ENCODE results near the gene OST4.

The OST4 gene

GRCh38 chr2:27027211-27027651 is 44.2 kb downstream of the OST4 start:
- H3K4me3 ChIP-seq (ENCODE audit: low read depth, low read length): no peak overlapping the region
- no peak for TF ChIP-seq CTCF (IDR thresholded peaks at IDR 0.05; ENCODE audit: borderline replicate concordance, insufficient read depth, low read depth, low read length)

- H3K4me3 ChIP-seq (ENCODE audit: low read depth, low read length): no peak overlapping the region
- no peak for TF ChIP-seq CTCF (IDR thresholded peaks at IDR 0.05; ENCODE audit: borderline replicate concordance, insufficient read depth, low read depth, low read length)
These were observed 45.3 kb downstream of the OST4 start for GRCh38 chr2:27025861-27026851.

- no peak for TF ChIP-seq CTCF (IDR thresholded peaks at IDR 0.05; ENCODE audit: borderline replicate concordance, insufficient read depth, low read depth, low read length)
- no peak overlapping the region for H3K4me3 ChIP-seq (ENCODE audit: low read depth, low read length)
These were observed 46.1 kb downstream of the OST4 start for GRCh38 chr2:27025281-27025800.

GRCh38 chr2:27024812-27025211 is 46.6 kb downstream of the OST4 start:
- no peak for TF ChIP-seq CTCF (IDR thresholded peaks at IDR 0.05; ENCODE audit: borderline replicate concordance, insufficient read depth, low read depth, low read length)
- no peak overlapping the region for H3K4me3 ChIP-seq (ENCODE audit: low read depth, low read length)

- H3K4me3 ChIP-seq (ENCODE audit: low read depth, low read length): no peak overlapping the region
- TF ChIP-seq CTCF (IDR thresholded peaks at IDR 0.05; ENCODE audit: borderline replicate concordance, insufficient read depth, low read depth, low read length): no peak
These were observed 47.3 kb downstream of the OST4 start for GRCh38 chr2:27024188-27024587.

GRCh38 chr2:27023740-27024139 is 47.7 kb downstream of the OST4 start:
- no peak for TF ChIP-seq CTCF (IDR thresholded peaks at IDR 0.05; ENCODE audit: borderline replicate concordance, insufficient read depth, low read depth, low read length)
- no peak overlapping the region for H3K4me3 ChIP-seq (ENCODE audit: low read depth, low read length)
